HepG2 (cell line): ENCODE measurements around the gene DST. TPM values are rescaled to one million over a fixed set of nuclear protein-coding genes. Genes with fewer than 3 reads are reported as not detected.

ENCODE experiments used
- ATAC-seq: fragments of 200-7000 bp; cut with Tn5 transposase; 3 replicates; pipeline ENCODE4 v1.9.1; 2020; ENCODE audit warnings: mild to moderate bottlenecking, moderate library complexity
- BruUV-seq: library from RNA; stranded (reverse); fragments of 400-500 nt; replicated peaks from 2 replicates; lab custom pipeline; 2021; lab: Mats Ljungman, UMichigan
- CTCF ChIA-PET: fragments of 300-600 bp; formaldehyde crosslinking; extraction: SDS; loops from one replicate; lab custom pipeline; 2021; ENCODE audit warnings: low total read pairs, inconsistent platforms, low intra/inter-chr PET ratio; lab: Yijun Ruan, JAX
- POLR2A ChIA-PET: fragments of 350-600 bp; sonication (Branson Sonifier 250); formaldehyde crosslinking; loops from one replicate; lab custom pipeline; 2020; ENCODE audit warnings: antibody characterized with exemption, inconsistent platforms; lab: Yijun Ruan, JAX
- DNase-seq: peaks from one replicate; pipeline ENCODE4 v3.0.0-alpha.2; 2015; ENCODE audit warnings: low spot score
- FAIRE-seq: peaks from 3 replicates; lab custom pipeline; 2011; peaks lifted over from hg19 to GRCh38; lab: Jason Lieb, UNC
- H2AFZ ChIP-seq: one replicate; pipeline ENCODE4 v1.6.1; 2011; ENCODE audit warnings: low read length, inconsistent platforms
- H3K27ac ChIP-seq: fragments of 300-600 bp; 3 replicates; pipeline ENCODE4 v1.8.0; 2011; ENCODE audit warnings: mixed run types, mild to moderate bottlenecking, mixed read lengths, low read length, inconsistent platforms; ENCODE audit not compliant: insufficient read depth; ENCODE audit errors: extremely low read length
- H3K27me3 ChIP-seq, 2 experiments: fragments of 200-600 bp in 1 of 2; 2 replicates in 1 of 2; 3 replicates in 1 of 2; pipeline versions ENCODE4 v1.6.0 to v1.8.0; 2011; ENCODE audit warnings: low read length in 2 of 2, mild to moderate bottlenecking in 2 of 2, moderate library complexity in 2 of 2, inconsistent platforms in 1 of 2; ENCODE audit not compliant: insufficient read depth in 2 of 2, control insufficient read depth in 1 of 2
- H3K36me3 ChIP-seq, 2 experiments: fragments of 200-600 bp in 1 of 2; replicated peaks in 1 of 2; 2 replicates in 1 of 2; 3 replicates in 1 of 2; pipeline versions ENCODE4 v1.5.1 to v1.8.0; 2011; ENCODE audit warnings: low read length in 2 of 2, inconsistent platforms in 1 of 2; ENCODE audit not compliant: insufficient read depth in 2 of 2, control insufficient read depth in 1 of 2
- H3K4me1 ChIP-seq: 2 replicates; pipeline ENCODE4 v1.5.1; 2012; ENCODE audit warnings: low read length, inconsistent platforms; ENCODE audit not compliant: insufficient read depth
- H3K4me2 ChIP-seq: 2 replicates; pipeline ENCODE4 v1.6.0; 2011; ENCODE audit warnings: low read depth, low read length, inconsistent platforms
- H3K4me3 ChIP-seq, 3 experiments: fragments of 200-600 bp in 1 of 3; sonication (generic), shearing (Covaris generic) in 1 of 3; replicated peaks in 1 of 3; 2 replicates each; pipeline ENCODE4 v1.5.1; 2011 to 2016; ENCODE audit warnings: low read length in 3 of 3, inconsistent platforms in 2 of 3, low read depth in 2 of 3, mild to moderate bottlenecking in 2 of 3, control low read depth in 1 of 3, mixed read lengths in 1 of 3; ENCODE audit not compliant: insufficient read depth in 1 of 3
- H3K79me2 ChIP-seq: one replicate; pipeline ENCODE4 v1.6.1; 2011; ENCODE audit warnings: low read length, inconsistent platforms; ENCODE audit not compliant: insufficient read depth
- H3K9ac ChIP-seq: 2 replicates; pipeline ENCODE4 v1.6.0; 2011; ENCODE audit warnings: mild to moderate bottlenecking, low read depth, low read length, inconsistent platforms; ENCODE audit not compliant: insufficient read depth
- H3K9me3 ChIP-seq: 2 replicates; pipeline ENCODE4 v1.5.1; 2012; ENCODE audit warnings: mild to moderate bottlenecking, low read length
- H4K20me1 ChIP-seq: 2 replicates; pipeline ENCODE4 v1.6.0; 2011; ENCODE audit warnings: inconsistent platforms, mild to moderate bottlenecking, low read length, moderate library complexity; ENCODE audit not compliant: insufficient read depth
- CHD4 ChIP-seq: fragments of 200-600 bp; sonication (generic); IDR thresholded peaks from 2 replicates; pipeline ENCODE4 v1.7.0; 2017; ENCODE audit warnings: mild to moderate bottlenecking, low read length, borderline replicate concordance
- ELF4 ChIP-seq: sonication (generic); formaldehyde crosslinking; IDR thresholded peaks from 2 replicates; pipeline ENCODE4 v1.5.0; 2020; ENCODE audit warnings: missing genetic modification reagents, mild to moderate bottlenecking, moderate library complexity, borderline replicate concordance
- FOSL1 ChIP-seq: sonication (generic); formaldehyde crosslinking; IDR thresholded peaks from 2 replicates; pipeline ENCODE4 v1.9.0; 2021; ENCODE audit warnings: missing genetic modification reagents, borderline replicate concordance
- MAX ChIP-seq: IDR thresholded peaks from 2 replicates; pipeline ENCODE4 v1.6.1; 2012; ENCODE audit warnings: inconsistent platforms
- MLXIP ChIP-seq: sonication (generic); formaldehyde crosslinking; IDR thresholded peaks from 2 replicates; pipeline ENCODE4 v1.9.0; 2021; ENCODE audit warnings: missing genetic modification reagents, borderline replicate concordance
- MYC ChIP-seq: sonication (generic); formaldehyde crosslinking; IDR thresholded peaks from 2 replicates; pipeline ENCODE4 v1.9.0; 2021; ENCODE audit warnings: missing genetic modification reagents, borderline replicate concordance
- MYNN ChIP-seq: sonication (generic); formaldehyde crosslinking; IDR thresholded peaks from 2 replicates; pipeline ENCODE4 v1.4.0; 2020; ENCODE audit warnings: mild to moderate bottlenecking, low read depth, missing genetic modification reagents
- SIX1 ChIP-seq: sonication (generic); formaldehyde crosslinking; IDR thresholded peaks from 2 replicates; pipeline ENCODE4 v1.4.0; 2020; ENCODE audit warnings: missing genetic modification reagents, borderline replicate concordance
- TARDBP ChIP-seq: sonication (generic); formaldehyde crosslinking; IDR thresholded peaks from 2 replicates; pipeline ENCODE4 v1.8.0; 2022; ENCODE audit warnings: mild to moderate bottlenecking, missing genetic modification reagents
- U2AF1 ChIP-seq: fragments of 200-400 bp; formaldehyde crosslinking; optimal IDR thresholded peaks from 2 replicates; pipeline ENCODE3; 2017; ENCODE audit warnings: mild to moderate bottlenecking, low read depth, low read length
- ZNF556 ChIP-seq: sonication (generic); formaldehyde crosslinking; IDR thresholded peaks from 2 replicates; pipeline ENCODE4 v1.4.0; 2020; ENCODE audit warnings: mild to moderate bottlenecking, missing genetic modification reagents, borderline replicate concordance
- ZNF691 ChIP-seq: sonication (generic); formaldehyde crosslinking; IDR thresholded peaks from 2 replicates; pipeline ENCODE4 v1.4.0; 2020; ENCODE audit warnings: missing genetic modification reagents, low read depth, mild to moderate bottlenecking, borderline replicate concordance
- ZNF841 ChIP-seq: sonication (generic); formaldehyde crosslinking; IDR thresholded peaks from 2 replicates; pipeline ENCODE4 v1.8.1; 2023; ENCODE audit warnings: missing genetic modification reagents, borderline replicate concordance
- ZSCAN20 ChIP-seq: sonication (generic); formaldehyde crosslinking; IDR thresholded peaks from 2 replicates; pipeline ENCODE4 v1.4.0; 2020; ENCODE audit warnings: missing genetic modification reagents, mild to moderate bottlenecking, borderline replicate concordance
- WGBS: methylation state at CpG from one replicate; pipeline ENCODE4 v1.1.6; 2017; ENCODE audit warnings: low lambda C conversion rate; 5-methylcytosine and 5-hydroxymethylcytosine counted together
- in situ Hi-C: cut with HindIII; loops from 2 replicates; pipeline ENCODE4 v1.10.0; 2017; ENCODE audit warnings: low pct_unique_long_range_greater_than_20kb; ENCODE audit not compliant: extremely low pct_ligation_motif_present
- intact Hi-C: fragments of 100-400 bp; cut with micrococcal nuclease; formaldehyde crosslinking; loops from one replicate; pipeline ENCODE4 v1.10.0; 2022; ENCODE audit not compliant: unreplicated experiment
- polyA plus RNA-seq, 8 experiments: library from polyadenylated mRNA; depleted of rRNA in 3 of 8; stranded (reverse) in 7 of 8; unstranded in 1 of 8; fragments of >200 nt; fragmentation: Illumina TruSeq in 4 of 8; extraction: Trizol in 4 of 8; gene quantifications; 2 replicates each; pipeline versions ENCODE4 v1.2.1 to v1.2.3, GENCODE V29; 2011 to 2016; ENCODE audit warnings: low read depth in 4 of 8, missing spikeins in 1 of 8, mixed read lengths in 1 of 8; ENCODE audit not compliant: insufficient read depth in 1 of 8
- total RNA-seq, 5 experiments: library from RNA; depleted of rRNA; stranded (reverse); fragments of >200 nt; fragmentation: Illumina TruSeq; extraction: Trizol; gene quantifications; 2 replicates each; pipeline ENCODE4 v1.2.3, GENCODE V29; 2016; ENCODE audit warnings: low read depth in 1 of 5
- TF ChIP-seq, protein P1 (sequence below): sonication (generic); formaldehyde crosslinking; IDR thresholded peaks from 2 replicates; pipeline ENCODE4 v1.5.0; 2020; ENCODE audit warnings: missing genetic modification reagents

DST gene
- total and polyA plus RNA-seq, 2 of the 13 experiments (the other 11 are each of a cell fraction or from before 2014, with no cell fraction given), result 64.4 to 89.0 TPM

GRCh38 chr6:56536536-56536935, 106.2 kb downstream of the DST start:
- no peak for FAIRE-seq

GRCh38 chr6:56535626-56536025, 107.1 kb downstream of the DST start:
- FAIRE-seq (no peak), DNase-seq (no peak), ATAC-seq (no peak)
- H3K27me3 ChIP-seq, result no peaks in the 10 kb centered on the region
- H3K9ac ChIP-seq, result no peak overlapping the region
- intact Hi-C loops, result no loop called here
- peaks cover 43% of the 10 kb centered on the region for H3K4me1 ChIP-seq
- H4K20me1 ChIP-seq, result no peaks in the 10 kb centered on the region
- H3K4me3 ChIP-seq, result no peak overlapping the region
- no peaks in the 10 kb centered on the region for H3K9me3 ChIP-seq
- peaks cover 14 to 36% of the 10 kb centered on the region in 2 experiments for H3K36me3 ChIP-seq
- in situ Hi-C loops, result no loop called here
- H2AFZ ChIP-seq, result no peak overlapping the region
- no TSS peak for BruUV-seq
- CTCF ChIA-PET, result no interaction called here
- POLR2A ChIA-PET, result no interaction called here
- H3K27ac ChIP-seq, result no peak overlapping the region
- no peak overlapping the region for H3K4me2 ChIP-seq
- peaks cover 28% of the 10 kb centered on the region for H3K79me2 ChIP-seq
- TF ChIP-seq, protein P1, sequence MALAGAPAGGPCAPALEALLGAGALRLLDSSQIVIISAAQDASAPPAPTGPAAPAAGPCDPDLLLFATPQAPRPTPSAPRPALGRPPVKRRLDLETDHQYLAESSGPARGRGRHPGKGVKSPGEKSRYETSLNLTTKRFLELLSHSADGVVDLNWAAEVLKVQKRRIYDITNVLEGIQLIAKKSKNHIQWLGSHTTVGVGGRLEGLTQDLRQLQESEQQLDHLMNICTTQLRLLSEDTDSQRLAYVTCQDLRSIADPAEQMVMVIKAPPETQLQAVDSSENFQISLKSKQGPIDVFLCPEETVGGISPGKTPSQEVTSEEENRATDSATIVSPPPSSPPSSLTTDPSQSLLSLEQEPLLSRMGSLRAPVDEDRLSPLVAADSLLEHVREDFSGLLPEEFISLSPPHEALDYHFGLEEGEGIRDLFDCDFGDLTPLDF (CRISPR knock-in tag), result no peak
- no peak for TF ChIP-seq TARDBP (CRISPR knock-in tag)
- TF ChIP-seq CHD4, result no peak
- TF ChIP-seq SIX1 (CRISPR knock-in tag), result no peak
- TF ChIP-seq ZSCAN20 (CRISPR knock-in tag), result no peak
- no peak for TF ChIP-seq ZNF691 (CRISPR knock-in tag)
- TF ChIP-seq FOSL1, result no peak
- TF ChIP-seq U2AF1, result no peak
- no peak for TF ChIP-seq ZNF841 (CRISPR knock-in tag)
- TF ChIP-seq MLXIP (CRISPR knock-in tag), result no peak
- TF ChIP-seq ZNF556 (CRISPR knock-in tag), result no peak

More at GRCh38 chr6:56536536-56536935, 106.2 kb downstream of the DST start:
- H3K79me2 ChIP-seq, result peaks cover 33% of the 10 kb centered on the region
- H4K20me1 ChIP-seq, result no peaks in the 10 kb centered on the region
- no TSS peak for BruUV-seq
- DNase-seq (no peak), ATAC-seq (no peak)
- H2AFZ ChIP-seq, result no peak overlapping the region
- peaks cover 51% of the 10 kb centered on the region for H3K4me1 ChIP-seq
- H3K4me2 ChIP-seq, result no peak overlapping the region
- H3K4me3 ChIP-seq, result no peak overlapping the region
- no peak overlapping the region for H3K27ac ChIP-seq
- POLR2A ChIA-PET, result no interaction called here
- no peaks in the 10 kb centered on the region for H3K9me3 ChIP-seq
- TF ChIP-seq MAX (no peak), MYC (no peak), ELF4 (CRISPR knock-in tag) (no peak), MYNN (no peak)
- TF ChIP-seq, all 625 proteins: peak for 0
- intact Hi-C loops (no loop called here), in situ Hi-C loops (no loop called here)
- CTCF ChIA-PET, result no interaction called here
- no peak overlapping the region for H3K9ac ChIP-seq
- H3K27me3 ChIP-seq, result no peaks in the 10 kb centered on the region
- H3K36me3 ChIP-seq, result peaks cover 14 to 35% of the 10 kb centered on the region in 2 experiments
- 89% methylated on average over 2 of the region's 2 CpGs for whole genome bisulfite sequencing
